ENCODE data around the gene RAD9A. TPM values are rescaled to one million over a fixed set of nuclear protein-coding genes. Genes with fewer than 3 reads are reported as not detected.
A peak's percentile ranks its signal among the peaks of the same experiment; 100 is the strongest.

RAD9A gene
- total RNA-seq, 2 experiments from 2014 or later: 29.7 to 30.6 TPM

DNA sequence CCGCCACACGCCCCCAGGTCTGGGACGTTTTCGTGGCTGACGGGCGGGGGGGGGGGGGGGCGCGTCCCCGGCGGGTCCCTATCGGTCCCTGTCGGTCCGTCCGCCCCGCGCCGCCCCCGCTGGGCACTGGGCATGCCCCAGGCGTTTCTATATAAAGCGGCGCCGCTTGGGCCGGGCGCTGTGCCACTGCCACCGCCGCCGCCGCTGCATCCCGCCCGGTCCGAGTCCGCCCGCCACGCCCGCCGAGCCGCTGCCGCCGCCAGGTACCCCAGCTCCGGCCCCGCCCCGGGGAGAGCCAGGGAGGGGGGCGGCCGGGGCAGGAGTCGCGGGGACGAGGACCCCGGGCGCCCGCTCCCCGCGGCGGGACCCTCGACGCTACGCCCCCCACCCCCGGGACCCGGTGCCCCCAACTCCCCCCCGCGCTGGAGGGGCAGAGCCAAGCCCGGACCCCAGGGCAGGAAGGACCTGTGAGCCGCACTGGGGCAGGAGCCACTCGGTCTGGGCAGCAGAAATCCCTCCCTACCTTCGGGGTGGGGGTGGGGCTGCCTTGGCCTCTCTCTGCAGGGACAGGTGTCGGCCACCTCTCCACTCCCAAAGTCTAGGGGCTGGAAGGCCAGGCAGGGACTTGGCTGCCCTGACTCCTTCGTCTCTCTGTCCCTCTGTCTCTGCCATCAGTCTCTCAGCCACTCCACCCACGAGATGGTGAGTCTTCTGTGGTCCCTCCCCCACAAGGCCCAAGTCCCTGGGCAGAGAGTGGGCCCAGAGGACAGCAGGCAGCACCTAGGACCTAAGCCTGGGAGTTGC lies 23.9 kb downstream of the RAD9A start, which contains the start of gene CARNS1:
CARNS1 (plus strand) TSS at position 178 of the 804 bp plus-strand sequence; CDS start at position 700, 522 bp downstream.
- Mint-ChIP-seq H3K36me3 (ENCODE audit: low read depth) (peaks cover under 1% of the 10 kb centered on the region), H3K27ac (peak within 1 kb of the TSS; percentile 85), H3K9me3 (no peaks in the 10 kb centered on the region), H3K27me3 (no peaks in the 10 kb centered on the region), H3K4me3 (peak within 1 kb of the TSS; percentile 71), H3K4me1 (ENCODE audit: low read depth) (peaks cover 71% of the 10 kb centered on the region)
- POLR2A ChIA-PET: interaction anchor here (1.1 to 10.0 kb wide), 6 partner anchors 8 to 24 kb away, joined by 3 to 178 read pairs (median 44); partner anchors contain the start of genes PPP1CA, PTPRCAP, RAD9A and TBC1D10C
- DNase-seq (no peak), ATAC-seq (no peak)
- intact Hi-C loops (cut with micrococcal nuclease): no loop called here
- CTCF ChIA-PET: interaction anchor here (1.4 to 2.0 kb wide), 2 partner anchors 13 to 75 kb away, joined by 3 to 6 read pairs; partner anchors contain the start of gene PPP1CA
- TF ChIP-seq, protein P1, sequence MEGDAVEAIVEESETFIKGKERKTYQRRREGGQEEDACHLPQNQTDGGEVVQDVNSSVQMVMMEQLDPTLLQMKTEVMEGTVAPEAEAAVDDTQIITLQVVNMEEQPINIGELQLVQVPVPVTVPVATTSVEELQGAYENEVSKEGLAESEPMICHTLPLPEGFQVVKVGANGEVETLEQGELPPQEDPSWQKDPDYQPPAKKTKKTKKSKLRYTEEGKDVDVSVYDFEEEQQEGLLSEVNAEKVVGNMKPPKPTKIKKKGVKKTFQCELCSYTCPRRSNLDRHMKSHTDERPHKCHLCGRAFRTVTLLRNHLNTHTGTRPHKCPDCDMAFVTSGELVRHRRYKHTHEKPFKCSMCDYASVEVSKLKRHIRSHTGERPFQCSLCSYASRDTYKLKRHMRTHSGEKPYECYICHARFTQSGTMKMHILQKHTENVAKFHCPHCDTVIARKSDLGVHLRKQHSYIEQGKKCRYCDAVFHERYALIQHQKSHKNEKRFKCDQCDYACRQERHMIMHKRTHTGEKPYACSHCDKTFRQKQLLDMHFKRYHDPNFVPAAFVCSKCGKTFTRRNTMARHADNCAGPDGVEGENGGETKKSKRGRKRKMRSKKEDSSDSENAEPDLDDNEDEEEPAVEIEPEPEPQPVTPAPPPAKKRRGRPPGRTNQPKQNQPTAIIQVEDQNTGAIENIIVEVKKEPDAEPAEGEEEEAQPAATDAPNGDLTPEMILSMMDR (IDR thresholded peaks at IDR 0.05): no peak

DNA sequence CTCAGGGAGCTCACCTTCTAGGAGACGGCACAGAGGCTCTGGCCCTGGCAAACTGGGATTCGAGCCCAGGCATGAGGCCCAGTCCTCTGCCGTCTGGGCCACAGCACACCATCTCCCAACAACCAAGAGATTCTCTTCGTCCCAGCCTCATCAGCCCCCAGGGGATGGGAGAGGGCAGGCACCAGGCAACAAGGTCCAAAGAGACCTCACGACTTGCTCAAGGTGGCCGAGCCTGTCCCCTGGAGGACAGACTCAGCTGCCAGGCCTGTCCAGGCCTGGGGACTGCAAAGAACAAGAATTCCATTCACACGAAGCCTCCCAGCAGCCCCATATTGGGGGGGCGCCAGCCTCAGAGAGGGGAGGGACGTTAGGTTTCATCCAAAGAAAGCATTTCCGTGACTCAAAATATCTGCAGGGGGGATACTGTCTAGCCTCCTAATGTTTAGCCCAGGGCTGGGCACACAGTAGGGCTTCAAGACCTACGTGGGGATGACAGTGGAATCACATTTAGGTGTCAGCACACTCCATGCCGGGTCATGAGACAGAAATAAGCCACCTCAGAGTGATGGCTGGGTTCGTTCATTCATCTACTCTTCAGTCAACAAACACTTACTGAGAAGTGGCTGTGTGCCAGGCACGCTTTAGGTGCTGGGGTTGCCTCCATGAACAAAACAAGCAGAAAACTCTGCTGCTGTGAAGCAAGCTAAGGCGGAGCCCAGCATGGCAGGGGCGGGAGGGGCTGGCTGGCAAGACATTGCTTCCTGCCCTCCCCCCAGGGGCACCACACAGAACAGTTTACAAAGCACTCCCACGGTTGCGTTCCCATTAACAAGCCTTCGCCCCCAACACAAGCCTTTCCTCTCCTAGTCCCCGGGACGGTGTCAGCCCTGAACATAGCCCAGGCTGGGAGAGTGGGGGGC lies 24.9 kb downstream of the RAD9A start:
- intact Hi-C loops (cut with micrococcal nuclease): no loop called here
- ATAC-seq: peak; percentile 15
- peak; percentile 81 for DNase-seq
- Mint-ChIP-seq H3K27me3 (no peaks in the 10 kb centered on the region), H3K36me3 (ENCODE audit: low read depth) (no peaks in the 10 kb centered on the region), H3K27ac (peak overlapping the region; percentile 85), H3K9me3 (no peaks in the 10 kb centered on the region), H3K4me1 (ENCODE audit: low read depth) (peaks cover 65% of the 10 kb centered on the region), H3K4me3 (peak overlapping the region; percentile 71)
- ChIA-PET CTCF (interaction anchor here (1.4 to 2.0 kb wide), 2 partner anchors 14 to 74 kb away, joined by 3 to 6 read pairs; partner anchors contain the start of gene PPP1CA), POLR2A (interaction anchor here (0.7 to 10.0 kb wide), 8 partner anchors 9 to 89 kb away, joined by 3 to 178 read pairs (median 25); partner anchors contain the start of genes AIP, PPP1CA, PTPRCAP and RAD9A)
- TF ChIP-seq, protein P1 (IDR thresholded peaks at IDR 0.05): no peak

GRCh38 chr11:67417425-67417824 lies 25.6 kb downstream of the RAD9A start:
- TF ChIP-seq, protein P1 (IDR thresholded peaks at IDR 0.05): no peak
- no peak for ATAC-seq
- Mint-ChIP-seq H3K9me3 (no peaks in the 10 kb centered on the region), H3K4me1 (ENCODE audit: low read depth) (peaks cover 58% of the 10 kb centered on the region), H3K36me3 (ENCODE audit: low read depth) (no peaks in the 10 kb centered on the region), H3K27me3 (no peaks in the 10 kb centered on the region), H3K27ac (peak overlapping the region; percentile 65), H3K4me3 (peak overlapping the region; percentile 82)
- DNase-seq: no peak
- ChIA-PET POLR2A (interaction anchor here (0.7 to 10.0 kb wide), 10 partner anchors 9 to 167 kb away, joined by 3 to 178 read pairs (median 18); partner anchors contain the start of genes AIP, GSTP1, PPP1CA and PTPRCAP), CTCF (interaction anchor here (0.8 to 2.0 kb wide), 6 partner anchors 12 to 74 kb away, joined by 3 to 6 read pairs (median 4); partner anchors contain the start of genes POLD4 and PPP1CA)
- intact Hi-C loops (cut with micrococcal nuclease): no loop called here

DNA sequence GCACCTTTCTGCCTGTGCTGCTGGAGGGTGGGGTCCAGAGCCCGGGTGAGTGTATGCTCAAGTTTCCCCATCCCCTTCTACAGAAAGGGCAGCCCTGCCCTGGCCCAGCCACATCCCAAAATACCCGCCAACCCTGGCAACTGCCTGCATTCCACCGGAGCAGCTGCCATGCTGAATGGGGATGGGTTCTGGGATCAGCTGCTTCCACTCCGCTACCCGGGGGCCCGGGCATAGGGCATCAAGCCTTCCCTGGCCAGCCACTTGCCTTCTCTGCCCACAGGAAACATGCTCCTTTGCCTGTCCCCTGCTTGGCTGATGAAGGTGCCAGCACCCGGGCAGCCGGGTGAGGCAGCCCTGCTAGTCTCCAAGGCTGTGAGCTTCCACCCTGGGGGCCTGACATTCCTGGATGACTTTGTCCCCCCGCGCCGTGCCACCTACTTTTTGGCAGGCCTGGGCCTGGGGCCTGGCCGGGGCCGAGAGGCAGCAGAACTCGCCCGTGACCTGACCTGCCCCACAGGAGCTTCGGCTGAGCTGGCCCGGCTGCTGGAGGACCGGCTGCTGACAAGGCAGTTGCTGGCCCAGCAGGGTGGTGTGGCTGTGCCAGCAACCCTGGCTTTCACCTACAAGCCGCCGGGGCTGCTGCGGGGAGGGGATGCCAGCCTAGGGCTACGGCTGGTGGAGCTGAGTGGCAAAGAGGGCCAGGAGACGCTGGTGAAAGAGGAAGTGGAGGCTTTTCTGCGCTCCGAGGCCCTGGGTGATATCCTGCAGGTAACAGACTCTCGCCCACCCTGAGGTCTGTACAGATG lies 26.9 kb downstream of the RAD9A start:
- Mint-ChIP-seq H3K4me1 (ENCODE audit: low read depth) (peaks cover 52% of the 10 kb centered on the region), H3K9me3 (no peaks in the 10 kb centered on the region), H3K36me3 (ENCODE audit: low read depth) (no peaks in the 10 kb centered on the region), H3K4me3 (peak overlapping the region; percentile 82), H3K27ac (peak overlapping the region; percentile 89), H3K27me3 (no peaks in the 10 kb centered on the region)
- ChIA-PET POLR2A (interaction anchor here (0.6 to 10.0 kb wide), 10 partner anchors 10 to 178 kb away, joined by 3 to 178 read pairs (median 18); partner anchors contain the start of genes AIP, GSTP1, PPP1CA and PTPRCAP), CTCF (interaction anchor here (0.6 to 3.5 kb wide), 8 partner anchors 11 to 212 kb away, joined by 3 to 21 read pairs (median 5); partner anchors contain the start of genes PITPNM1, POLD4, PPP1CA and TBC1D10C)
- DNase-seq: peak; percentile 54
- TF ChIP-seq, protein P1 (IDR thresholded peaks at IDR 0.05): no peak
- intact Hi-C loops (cut with micrococcal nuclease): no loop called here
- no peak for ATAC-seq
